ENCODE results near the gene CYFIP1.

Gene CYFIP1

GRCh38 chr15:22915866-22916515 lies 64.2 kb downstream of the CYFIP1 start:
- no peak for DNase-seq

GRCh38 chr15:22913646-22914380 lies 66.4 kb downstream of the CYFIP1 start:
- DNase-seq = no peak

GRCh38 chr15:22912256-22912655 lies 67.9 kb downstream of the CYFIP1 start:
- DNase-seq = no peak

GRCh38 chr15:22911306-22911705 lies 68.9 kb downstream of the CYFIP1 start:
- no peak for DNase-seq

GRCh38 chr15:22908830-22909229 lies 71.3 kb downstream of the CYFIP1 start:
- DNase-seq = no peak

- no peak for DNase-seq
These were observed 72.8 kb downstream of the CYFIP1 start for GRCh38 chr15:22907161-22907950.

GRCh38 chr15:22904736-22905135 lies 75.4 kb downstream of the CYFIP1 start:
- DNase-seq = no peak

- no peak for DNase-seq
These were observed 76.1 kb downstream of the CYFIP1 start for GRCh38 chr15:22903961-22904534.

GRCh38 chr15:22903427-22903826 lies 76.7 kb downstream of the CYFIP1 start:
- no peak for DNase-seq

- DNase-seq = no peak
These were observed 77.2 kb downstream of the CYFIP1 start for GRCh38 chr15:22902981-22903380.

- no peak for DNase-seq
These were observed 77.6 kb downstream of the CYFIP1 start for GRCh38 chr15:22902578-22902977.

GRCh38 chr15:22902046-22902445 lies 78.1 kb downstream of the CYFIP1 start:
- no peak for DNase-seq

- DNase-seq = no peak
These were observed 84.5 kb downstream of the CYFIP1 start for GRCh38 chr15:22895465-22896190.

- DNase-seq = no peak
These were observed 86.3 kb downstream of the CYFIP1 start for GRCh38 chr15:22893881-22894280.

GRCh38 chr15:22893081-22893480 lies 87.1 kb downstream of the CYFIP1 start:
- DNase-seq = no peak

GRCh38 chr15:22892333-22892732 lies 87.8 kb downstream of the CYFIP1 start:
- DNase-seq = no peak

GRCh38 chr15:22891426-22892210 lies 88.5 kb downstream of the CYFIP1 start:
- DNase-seq = no peak

- DNase-seq = no peak
These were observed 89.9 kb downstream of the CYFIP1 start for GRCh38 chr15:22890296-22890695.

- DNase-seq = no peak
These were observed 90.9 kb downstream of the CYFIP1 start for GRCh38 chr15:22889146-22889818.

GRCh38 chr15:22888120-22888859 lies 91.9 kb downstream of the CYFIP1 start:
- DNase-seq = no peak

Data from CD4-positive, alpha-beta T cell treated with Interferon gamma for 1 hour (primary cell).